LoVo (cell line): ENCODE data around the gene TCF12.
"Not testable (repeated sequence)": the region's sequence is repeated elsewhere in the genome, so short reads cannot be mapped to it uniquely, and the experiment has no call there.

Source experiments
- DNase-seq: peaks from one replicate; pipeline ENCODE4 v3.0.0-alpha.2; 2016; ENCODE audit warnings: low spot score

The TCF12 gene

DNA sequence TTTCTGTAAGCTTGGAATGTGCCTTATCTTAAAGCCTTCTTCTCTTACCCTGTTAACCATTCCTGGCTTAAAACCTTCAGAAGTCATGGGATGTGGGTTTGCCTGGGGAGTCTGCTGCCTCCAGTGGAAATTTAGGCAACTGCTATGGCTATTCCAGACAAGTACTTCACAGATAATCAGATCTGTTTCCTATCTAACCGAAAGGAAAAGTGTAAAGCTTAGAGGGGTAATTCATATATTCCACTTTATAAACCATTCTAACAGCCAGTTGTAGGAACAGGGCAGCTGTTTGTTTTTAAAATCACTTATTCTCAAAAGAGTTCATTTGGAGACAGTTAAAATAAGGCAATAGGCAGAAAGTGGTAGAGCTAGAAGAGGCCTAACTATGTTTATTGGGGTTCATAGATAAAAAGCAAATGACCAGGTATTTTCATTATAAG is 219.9 kb downstream of the TCF12 start:
- peak; percentile 47 for DNase-seq

- DNase-seq: no peak
Observed at GRCh38 chr15:57143511-57144078, 225.2 kb downstream of the TCF12 start.

- DNase-seq: no peak
Observed at GRCh38 chr15:57144448-57144847, 226.0 kb downstream of the TCF12 start.

DNA sequence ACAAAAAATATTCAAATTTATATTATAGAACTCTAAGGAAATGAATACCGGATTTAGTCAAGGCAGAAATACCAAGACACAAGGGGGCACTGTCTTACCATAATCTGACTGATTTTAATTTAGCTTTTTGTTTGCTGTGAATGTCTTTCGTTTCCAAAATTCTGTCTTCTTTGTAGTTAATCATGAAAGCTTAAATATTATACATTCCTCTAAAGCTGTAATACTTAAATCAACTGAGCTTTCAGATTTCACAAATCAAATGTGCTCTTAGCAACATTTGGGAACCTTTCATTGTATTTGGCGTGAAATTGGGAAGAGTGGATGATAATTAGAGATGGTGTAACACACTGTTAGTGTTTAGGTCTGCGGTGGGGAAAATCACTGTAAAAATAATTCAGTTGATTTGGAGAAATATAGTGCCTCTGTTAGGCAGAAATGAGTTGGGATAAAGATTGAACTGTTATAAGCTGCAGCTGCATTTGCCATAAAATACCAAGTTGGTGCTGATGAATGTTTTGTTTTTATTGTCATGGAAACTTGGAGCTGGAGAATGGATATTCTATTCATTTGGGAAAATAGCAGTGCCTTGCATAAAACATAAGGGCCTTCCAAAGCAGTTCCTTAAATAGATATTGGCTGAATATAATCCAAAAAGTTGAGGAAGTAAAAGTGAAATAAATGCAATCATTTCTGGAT is 228.2 kb downstream of the TCF12 start:
- DNase-seq: peak; percentile 26

GRCh38 chr15:57147621-57148020 is 229.2 kb downstream of the TCF12 start:
- DNase-seq: no peak

- no peak for DNase-seq
Observed at GRCh38 chr15:57148262-57148661, 229.8 kb downstream of the TCF12 start.

DNA sequence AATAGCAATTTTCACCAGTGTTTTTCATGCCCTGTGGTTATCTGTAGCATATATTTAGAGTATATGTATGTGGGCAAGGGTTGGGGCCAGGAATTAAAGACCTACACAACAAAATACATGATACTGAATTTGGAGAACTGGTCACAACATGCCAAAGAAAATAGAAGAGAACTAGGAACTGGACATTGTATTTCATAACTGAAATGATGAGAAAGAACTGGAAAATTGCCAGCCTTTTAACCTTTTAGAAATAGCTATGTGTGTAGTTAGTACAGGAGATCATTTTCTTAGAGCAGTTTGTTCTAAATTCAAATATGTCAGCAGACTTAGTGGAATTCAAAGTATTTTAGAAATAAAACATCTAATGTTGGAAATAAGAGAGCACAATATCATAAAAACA is 230.8 kb downstream of the TCF12 start:
- DNase-seq: no peak

DNA sequence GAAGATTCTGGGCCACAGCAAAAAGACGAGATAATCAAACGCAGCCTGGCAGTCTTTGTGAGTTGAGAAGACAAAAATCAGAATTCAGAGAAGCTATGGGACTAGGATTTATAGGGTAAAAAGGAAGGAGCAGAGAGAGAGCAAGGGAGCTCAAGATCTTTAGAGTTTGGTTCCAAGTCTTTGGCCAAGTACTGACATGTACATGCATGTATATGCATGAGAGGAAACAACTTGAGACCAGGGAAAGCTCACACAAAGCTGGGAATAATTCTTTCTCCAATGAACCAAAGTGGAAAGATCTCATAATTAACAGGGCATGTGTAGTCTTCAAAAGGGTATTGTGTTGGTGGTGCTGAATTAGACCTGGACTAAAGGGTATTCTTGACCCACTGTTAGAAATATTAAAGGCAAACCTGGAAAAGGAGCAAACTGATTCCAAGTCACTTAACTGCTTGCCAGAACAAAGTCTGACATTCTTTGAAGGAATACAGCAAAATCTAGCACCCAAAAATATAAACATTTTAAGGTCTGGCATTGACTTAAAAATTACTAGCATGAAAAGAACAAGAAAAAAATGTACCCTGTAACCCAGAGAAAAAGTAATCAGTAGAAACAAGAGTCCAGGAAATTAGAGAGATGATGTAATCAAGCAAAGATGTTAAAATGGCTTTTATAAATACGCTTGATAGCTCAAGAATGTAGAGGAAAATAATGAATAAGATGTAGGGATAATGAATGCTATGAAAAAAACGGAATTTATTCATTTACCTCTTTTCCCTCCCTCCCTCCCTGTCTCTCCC is 231.8 kb downstream of the TCF12 start:
- no peak for DNase-seq

- not testable (repeated sequence) for DNase-seq
Observed at GRCh38 chr15:57150866-57151203, 232.4 kb downstream of the TCF12 start.

- DNase-seq: no peak
Observed at GRCh38 chr15:57152133-57152532, 233.7 kb downstream of the TCF12 start.

GRCh38 chr15:57152666-57153539 is 234.5 kb downstream of the TCF12 start:
- peak; percentile 30 for DNase-seq

GRCh38 chr15:57156210-57156884 is 237.9 kb downstream of the TCF12 start:
- no peak for DNase-seq

DNA sequence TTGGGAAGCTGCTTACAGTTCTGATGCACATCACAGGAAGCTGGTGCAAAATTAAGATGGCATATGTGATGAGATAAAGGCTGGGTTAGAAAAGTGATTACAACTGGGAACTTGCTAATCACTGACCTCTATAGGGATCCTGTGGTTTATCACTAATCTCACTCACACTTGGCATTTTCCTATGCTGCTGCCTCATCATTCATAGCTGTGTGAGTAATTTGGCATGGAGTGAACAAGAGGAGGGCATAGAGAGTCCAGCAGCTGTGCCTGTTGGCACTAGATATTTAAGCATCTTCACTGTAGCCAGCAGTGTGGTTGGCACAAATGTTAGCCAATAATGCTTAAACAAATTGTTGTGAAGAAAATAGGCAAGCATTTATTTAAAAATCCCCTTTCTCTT is 240.1 kb downstream of the TCF12 start:
- no peak for DNase-seq

DNA sequence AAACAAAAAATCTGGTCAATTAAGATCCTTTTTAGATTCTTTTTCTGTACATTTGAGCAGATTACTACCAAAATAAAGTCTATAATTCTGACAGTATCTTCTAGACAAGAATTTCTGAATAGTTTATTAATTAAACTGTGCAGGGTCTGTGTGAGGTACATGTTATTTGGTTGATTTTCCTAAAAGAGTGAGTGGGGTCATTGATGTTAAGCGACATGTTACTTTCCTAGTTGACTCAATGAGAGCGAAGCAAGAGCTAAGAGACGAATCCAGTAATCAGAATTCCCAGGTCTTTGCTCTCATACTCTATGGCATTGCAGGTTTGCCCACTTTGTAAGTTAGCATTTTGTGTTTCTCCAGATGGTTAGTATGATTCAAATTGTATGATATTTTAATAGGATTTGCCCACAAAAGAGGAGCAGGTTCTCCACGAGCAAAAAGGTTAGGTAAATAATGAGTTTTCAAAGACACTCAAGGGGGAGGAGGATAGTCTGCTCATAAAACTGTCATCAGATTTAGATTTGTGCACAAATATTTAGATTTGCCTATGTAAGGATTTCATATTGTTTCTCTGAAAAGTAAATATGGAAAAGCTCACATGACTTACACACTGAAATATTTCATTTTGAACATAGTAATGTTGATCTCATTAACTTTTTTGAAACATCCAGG is 240.7 kb downstream of the TCF12 start:
- DNase-seq: no peak

GRCh38 chr15:57159767-57160166 is 241.3 kb downstream of the TCF12 start:
- no peak for DNase-seq

GRCh38 chr15:57160823-57161560 is 242.5 kb downstream of the TCF12 start:
- DNase-seq: no peak

DNA sequence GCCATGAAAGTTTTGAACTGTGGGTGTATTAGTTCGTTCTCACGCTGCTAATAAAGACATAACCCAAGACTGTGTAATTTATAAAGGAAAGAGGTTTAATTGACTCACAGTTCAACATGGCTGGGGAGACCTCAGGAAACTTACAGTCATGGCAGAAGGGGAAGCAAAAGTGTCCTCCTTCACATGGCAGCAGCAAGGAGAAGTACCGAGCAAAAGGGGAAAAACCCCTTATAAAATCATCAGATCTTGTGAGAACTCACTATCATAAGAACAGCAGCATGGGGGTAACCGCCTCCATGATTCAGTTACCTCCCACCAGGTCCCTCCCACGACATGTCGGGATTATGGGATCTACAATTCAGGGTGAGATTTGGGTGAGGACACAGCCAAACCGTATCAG is 245.8 kb downstream of the TCF12 start:
- DNase-seq: not testable (repeated sequence)

DNA sequence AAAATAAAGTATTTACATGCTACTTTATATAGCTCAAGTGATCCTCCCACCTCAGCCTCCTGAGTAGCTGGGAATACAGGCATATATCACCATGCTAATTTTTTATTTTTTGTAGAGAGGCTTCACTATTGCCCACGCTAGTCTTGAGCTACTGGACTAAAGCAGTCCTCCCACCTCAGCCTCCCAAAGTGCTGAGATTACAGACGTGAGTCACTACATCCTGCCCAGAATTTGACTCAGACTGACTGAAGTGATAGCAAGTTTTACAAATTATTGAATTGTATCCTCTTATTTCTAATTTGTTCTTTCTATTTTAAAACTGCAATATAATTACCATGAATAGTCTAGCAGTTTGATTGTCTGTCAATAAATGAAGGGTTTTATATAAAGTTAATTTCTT is 247.5 kb downstream of the TCF12 start:
- DNase-seq: no peak

DNA sequence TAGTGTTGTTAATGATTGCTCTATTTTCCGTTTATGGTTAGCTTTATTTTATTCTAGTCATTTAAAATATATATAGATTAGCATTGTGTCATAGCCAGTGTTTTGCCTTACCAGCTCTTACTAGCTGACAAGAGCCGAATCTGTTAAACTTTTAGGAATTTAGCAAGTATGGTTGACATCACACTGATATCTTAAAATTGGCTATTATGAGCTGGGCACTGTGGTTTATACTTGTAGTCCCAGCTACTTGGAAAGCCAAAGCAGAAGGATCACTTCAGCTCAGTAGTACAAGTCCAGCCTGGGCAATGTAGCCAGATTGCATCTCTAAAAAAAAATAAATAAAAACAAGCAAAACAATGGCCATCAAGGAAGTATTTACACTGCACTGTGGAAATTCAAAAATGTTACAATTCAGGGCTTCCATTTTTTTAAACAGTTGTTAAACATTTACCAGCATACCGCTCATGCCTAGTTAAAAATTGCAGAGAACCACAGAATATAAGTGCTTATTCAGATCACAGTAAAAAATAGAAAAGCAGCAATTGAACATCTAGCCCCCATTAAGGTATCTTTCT is 249.5 kb downstream of the TCF12 start:
- DNase-seq: no peak

DNA sequence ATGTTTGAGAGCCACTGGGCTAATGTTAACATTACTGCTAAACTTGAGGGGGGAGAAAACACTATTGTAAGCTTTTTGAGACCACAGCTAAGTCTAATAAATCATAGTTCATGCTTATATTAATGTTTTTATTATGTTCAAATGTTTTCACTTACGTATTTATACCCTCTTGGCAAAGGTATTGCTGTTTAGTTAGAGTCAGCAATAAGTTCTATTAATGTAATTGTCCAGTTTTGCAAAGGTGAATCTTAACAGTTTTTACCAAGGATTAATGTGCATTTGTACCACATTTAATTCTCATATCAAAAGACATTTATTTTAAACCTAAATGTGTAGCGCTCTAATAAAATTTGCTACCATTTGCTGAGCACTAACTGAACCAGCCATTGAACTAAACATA is 251.2 kb downstream of the TCF12 start:
- DNase-seq: no peak
